DMS79 treated with DMSO at 0.1 percent for 48 hours (cell line): ENCODE data around the gene C1QTNF5.

ENCODE experiments used
- DNase-seq: peaks from one replicate; lab custom pipeline; 2025; lab: John Stamatoyannopoulos, UW

The C1QTNF5 gene

GRCh38 chr11:119359365-119360214, 18.9 kb upstream of the C1QTNF5 start:
- DNase-seq: no peak

- DNase-seq: no peak
Measured at GRCh38 chr11:119357074-119357473, 16.4 kb upstream of the C1QTNF5 start.

GRCh38 chr11:119356349-119357031, 15.8 kb upstream of the C1QTNF5 start:
- DNase-seq: no peak

- DNase-seq: no peak
Measured at GRCh38 chr11:119355091-119355843, 14.6 kb upstream of the C1QTNF5 start.

- peak; percentile 95 for DNase-seq
Measured at GRCh38 chr11:119352857-119353260, 12.2 kb upstream of the C1QTNF5 start.

- no peak for DNase-seq
Measured at GRCh38 chr11:119351232-119351631, 10.5 kb upstream of the C1QTNF5 start.

- no peak for DNase-seq
Measured at GRCh38 chr11:119350302-119350701, 9.6 kb upstream of the C1QTNF5 start.

- no peak for DNase-seq
Measured at GRCh38 chr11:119347940-119348605, 7.4 kb upstream of the C1QTNF5 start.

- DNase-seq: no peak
Measured at GRCh38 chr11:119347242-119347641, 6.6 kb upstream of the C1QTNF5 start.

- DNase-seq: no peak
Measured at GRCh38 chr11:119346605-119347004, 5.9 kb upstream of the C1QTNF5 start, which contains the start of gene MFRP. TSS of gene MFRP (minus strand) at chr11:119346705. CDS start at chr11:119346513, 192 bp downstream.

GRCh38 chr11:119345685-119346084, 5.0 kb upstream of the C1QTNF5 start:
- no peak for DNase-seq

GRCh38 chr11:119344291-119345010, 3.8 kb upstream of the C1QTNF5 start:
- no peak for DNase-seq

GRCh38 chr11:119343726-119344125, 3.0 kb upstream of the C1QTNF5 start:
- no peak for DNase-seq

GRCh38 chr11:119342362-119343130, 1.9 kb upstream of the C1QTNF5 start:
- no peak for DNase-seq

GRCh38 chr11:119342023-119342300, 1.3 kb upstream of the C1QTNF5 start:
- no peak for DNase-seq

GRCh38 chr11:119341222-119342022, 739 bp upstream of the C1QTNF5 start:
- no peak for DNase-seq

GRCh38 chr11:119339589-119340334, 921 bp downstream of the C1QTNF5 start:
- no peak for DNase-seq

- no peak for DNase-seq
Measured at GRCh38 chr11:119338965-119339588, 1.6 kb downstream of the C1QTNF5 start.
